Muscle of leg (tissue), 11 donors: ENCODE measurements around the gene NEIL3. TPM values are rescaled to one million over a fixed set of nuclear protein-coding genes. Genes with fewer than 3 reads are reported as not detected.

Experiments used
- DNase-seq: peaks from one replicate; pipeline ENCODE4 v3.0.0; 2013
- H3K27ac ChIP-seq: one replicate; pipeline ENCODE4 v1.5.1; 2013; ENCODE audit warnings: mild to moderate bottlenecking, low read length, control low read depth
- H3K27me3 ChIP-seq: one replicate; pipeline ENCODE4 v1.6.1; 2013; ENCODE audit warnings: low read length; ENCODE audit not compliant: control insufficient read depth, insufficient read depth
- H3K36me3 ChIP-seq: one replicate; pipeline ENCODE4 v1.6.1; 2013; ENCODE audit warnings: low read length; ENCODE audit not compliant: control insufficient read depth, insufficient read depth
- H3K4me1 ChIP-seq: one replicate; pipeline ENCODE4 v1.6.1; 2013; ENCODE audit warnings: low read length; ENCODE audit not compliant: control insufficient read depth, insufficient read depth
- H3K4me3 ChIP-seq: one replicate; pipeline ENCODE4 v1.5.1; 2013; ENCODE audit warnings: low read length, control low read depth
- H3K9me3 ChIP-seq: replicated peaks from 2 replicates; pipeline ENCODE4 v1.6.1; 2013; ENCODE audit warnings: low read depth, low read length; ENCODE audit not compliant: control insufficient read depth
- WGBS: methylation state at CpG from one replicate; pipeline ENCODE4 v1.1.5; 2013; ENCODE audit warnings: missing lambda C conversion rate; ENCODE audit not compliant: insufficient coverage; 5-methylcytosine and 5-hydroxymethylcytosine counted together
- polyA plus RNA-seq, 8 donors: library from polyadenylated mRNA; unstranded; fragments of 120-200 nt; gene quantifications; one replicate each; pipeline versions ENCODE4 v1.2.1 to v1.2.3, GENCODE V29; 2013; ENCODE audit warnings: inconsistent platforms in 1 of 8, low replicate concordance in 1 of 8; ENCODE audit not compliant: insufficient read length in 8 of 8, insufficient read depth in 1 of 8
- total RNA-seq: library from RNA; stranded (reverse); fragments of 120-200 nt; gene quantifications from one replicate; pipeline ENCODE4 v1.2.4, GENCODE V29; 2013

Gene NEIL3
- total and polyA plus RNA-seq, 9 donors: 2.7 to 4.0 (median 3.5) TPM

DNA sequence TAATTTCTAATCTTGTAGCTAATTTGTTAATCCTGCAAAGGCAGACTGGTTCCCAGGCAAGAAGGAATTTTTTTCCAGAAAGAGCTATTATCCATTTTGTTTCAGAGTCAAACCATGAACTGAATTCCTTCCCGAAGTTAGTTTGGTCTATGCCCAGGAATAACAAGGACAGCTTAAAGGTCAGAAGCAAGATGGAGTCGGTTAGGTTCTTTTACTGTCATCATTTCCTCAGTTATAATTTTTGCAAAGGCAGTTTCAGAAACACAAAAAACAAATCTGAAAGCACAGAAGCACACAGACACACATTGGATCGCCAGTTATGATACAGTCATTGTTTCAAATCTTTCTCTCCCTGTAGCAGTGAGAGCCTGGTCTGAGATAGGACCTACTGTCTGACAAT lies 94.7 kb downstream of the NEIL3 start:
- Histone ChIP-seq H3K4me1 (no peaks in the 10 kb centered on the region), H3K9me3 (no peaks in the 10 kb centered on the region), H3K27ac (no peak overlapping the region), H3K36me3 (no peaks in the 10 kb centered on the region), H3K4me3 (no peak overlapping the region), H3K27me3 (no peaks in the 10 kb centered on the region)
- 100% methylated on average over 1 of the region's 3 CpGs for WGBS
- no peak for DNase-seq

GRCh38 chr4:177404986-177405385 lies 95.3 kb downstream of the NEIL3 start:
- H3K27me3 ChIP-seq: no peaks in the 10 kb centered on the region
- no peaks in the 10 kb centered on the region for H3K36me3 ChIP-seq
- no peaks in the 10 kb centered on the region for H3K9me3 ChIP-seq
- WGBS: 71% methylated on average over 3 of the region's 4 CpGs
- no peak overlapping the region for H3K4me3 ChIP-seq
- no peak for DNase-seq
- no peaks in the 10 kb centered on the region for H3K4me1 ChIP-seq
- H3K27ac ChIP-seq: no peak overlapping the region

GRCh38 chr4:177405508-177405907 lies 95.8 kb downstream of the NEIL3 start:
- Histone ChIP-seq H3K4me3 (no peak overlapping the region), H3K27me3 (no peaks in the 10 kb centered on the region), H3K36me3 (no peaks in the 10 kb centered on the region), H3K9me3 (no peaks in the 10 kb centered on the region), H3K27ac (no peak overlapping the region), H3K4me1 (no peaks in the 10 kb centered on the region)
- DNase-seq: no peak
- no CpG with 5 or more reads among the region's 2 CpGs for WGBS

GRCh38 chr4:177408023-177408422 lies 98.3 kb downstream of the NEIL3 start:
- Histone ChIP-seq H3K27me3 (no peaks in the 10 kb centered on the region), H3K9me3 (no peaks in the 10 kb centered on the region), H3K36me3 (no peaks in the 10 kb centered on the region), H3K27ac (no peak overlapping the region), H3K4me1 (no peaks in the 10 kb centered on the region), H3K4me3 (no peak overlapping the region)
- no peak for DNase-seq
- 92% methylated on average over 22 of the region's 25 CpGs for whole genome bisulfite sequencing

GRCh38 chr4:177410566-177410965 lies 100.9 kb downstream of the NEIL3 start:
- H3K9me3 ChIP-seq: no peaks in the 10 kb centered on the region
- DNase-seq: no peak
- H3K4me1 ChIP-seq: no peaks in the 10 kb centered on the region

DNA sequence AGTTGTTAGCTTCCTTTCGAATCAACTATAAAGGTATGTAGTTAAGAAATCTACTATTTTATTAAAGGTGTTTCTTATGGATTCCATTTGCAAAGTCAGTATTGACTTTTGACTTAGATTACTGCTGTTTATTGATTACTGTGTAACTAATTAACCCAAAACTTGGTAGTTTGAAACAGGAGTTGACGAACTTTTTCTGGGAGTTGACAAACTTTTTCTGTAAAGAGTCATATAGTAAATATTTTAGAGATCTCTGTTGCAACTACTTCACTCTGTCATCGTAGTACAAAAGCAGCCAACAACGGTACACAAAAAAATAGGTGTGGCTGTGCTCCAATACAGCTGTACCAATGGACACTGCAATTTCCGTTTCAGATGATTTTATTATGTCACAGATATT lies 102.3 kb downstream of the NEIL3 start:
- no peak for DNase-seq
- no peaks in the 10 kb centered on the region for H3K9me3 ChIP-seq
- no peak overlapping the region for H3K4me3 ChIP-seq
- no peak overlapping the region for H3K27ac ChIP-seq
- H3K4me1 ChIP-seq: no peaks in the 10 kb centered on the region
- no peaks in the 10 kb centered on the region for H3K36me3 ChIP-seq
- WGBS: no CpG with 5 or more reads among the region's 5 CpGs
- H3K27me3 ChIP-seq: no peaks in the 10 kb centered on the region

More at GRCh38 chr4:177410566-177410965, 100.9 kb downstream of the NEIL3 start:
- H3K27me3 ChIP-seq: no peaks in the 10 kb centered on the region
- H3K4me3 ChIP-seq: no peak overlapping the region
- H3K36me3 ChIP-seq: no peaks in the 10 kb centered on the region
- no peak overlapping the region for H3K27ac ChIP-seq

Other genes with a start within 250 kb of the NEIL3 start
- gene AGA, start 132.6 kb downstream of the NEIL3 start, total RNA-seq: 9.3 TPM
- 1 to 10 TPM; 3.9 to 9.4 (median 6.7) TPM for gene AGA, start 132.6 kb downstream of the NEIL3 start, polyA plus RNA-seq